HG03520 (cell line): Measurements from ENCODE around the gene MID1IP1.

ENCODE experiments used
- ATAC-seq: cut with Tn5 transposase; IDR thresholded peaks from one replicate; pipeline ENCODE4 v1.9.1; 2021; ENCODE audit warnings: mild to moderate bottlenecking, moderate library complexity; ENCODE audit not compliant: unreplicated experiment

Gene MID1IP1

GRCh38 chrX:38811515-38812243 lies 10.4 kb downstream of the MID1IP1 start:
- no peak for ATAC-seq

DNA sequence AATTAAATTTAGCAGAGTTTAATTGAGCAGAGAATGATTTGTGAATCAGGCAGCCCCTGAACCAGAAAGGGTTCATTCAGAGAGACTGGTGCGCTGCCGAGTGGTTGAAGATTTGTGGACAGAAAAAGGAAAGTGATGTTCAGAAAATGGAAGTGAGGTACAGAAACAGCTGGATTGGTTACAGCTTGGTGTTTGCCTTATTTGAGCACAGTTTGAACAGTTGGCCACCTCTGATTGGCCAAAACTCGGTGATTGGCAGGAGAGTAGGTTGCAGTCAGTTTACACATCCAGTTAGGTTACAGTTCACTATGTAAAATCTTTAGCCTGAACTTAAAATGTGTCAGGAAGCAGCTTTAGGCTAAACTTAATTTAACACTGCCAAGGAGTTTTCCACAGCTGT lies 14.9 kb downstream of the MID1IP1 start:
- ATAC-seq = no peak

DNA sequence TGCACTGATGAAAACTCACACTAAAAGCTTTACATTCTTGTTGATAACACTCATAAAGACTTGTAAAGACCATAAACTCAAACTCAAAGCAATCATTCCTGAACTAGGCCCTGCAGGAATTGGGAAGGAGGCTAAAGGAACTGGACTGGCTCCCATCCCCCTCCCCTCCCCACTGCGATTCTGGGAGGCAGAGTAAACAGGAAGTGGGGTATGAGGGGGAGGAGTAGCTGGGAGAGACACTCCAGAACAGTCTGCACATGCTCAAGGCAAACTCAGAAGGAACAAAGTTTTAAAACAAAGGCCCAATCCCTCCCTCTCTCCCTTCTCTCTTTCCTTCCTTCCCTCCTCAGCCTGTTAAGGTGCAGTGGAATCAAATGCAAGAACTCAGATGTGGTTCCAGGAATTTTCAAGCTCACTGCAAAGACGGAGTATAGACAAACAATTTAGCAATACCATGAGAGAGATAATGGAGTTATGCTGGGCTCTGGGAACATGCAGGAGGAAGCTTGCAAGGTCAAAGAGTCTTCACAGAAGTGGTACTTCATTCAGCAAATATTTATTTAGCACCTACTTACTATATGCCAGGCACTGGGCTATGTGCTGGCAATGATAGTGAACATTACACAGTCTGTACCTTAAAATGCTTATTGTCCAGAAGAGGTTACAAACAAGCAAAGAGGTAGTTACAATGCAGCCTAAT lies 15.9 kb downstream of the MID1IP1 start:
- ATAC-seq = no peak

GRCh38 chrX:38819163-38819562 lies 17.9 kb downstream of the MID1IP1 start:
- ATAC-seq = no peak

DNA sequence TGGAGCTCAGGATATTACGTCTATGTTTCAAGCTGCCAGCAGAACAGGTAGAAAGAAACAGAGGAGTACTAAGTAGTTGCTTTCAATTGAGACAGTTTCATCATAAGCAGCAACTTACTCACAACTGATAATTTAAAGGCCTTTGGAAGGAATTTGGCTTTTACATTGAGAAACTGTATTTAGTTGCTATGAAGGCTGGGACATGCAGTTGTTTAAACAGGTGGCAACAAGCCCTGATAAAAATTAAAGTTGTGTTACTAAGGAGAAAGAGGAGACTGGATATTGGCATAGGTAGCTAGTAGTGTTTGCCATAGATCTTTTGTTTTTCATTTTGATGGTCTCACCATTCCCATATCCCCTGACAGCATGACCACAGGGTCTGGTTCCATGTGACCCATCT lies 18.4 kb downstream of the MID1IP1 start:
- ATAC-seq = no peak

- no peak for ATAC-seq
Measured at GRCh38 chrX:38820751-38821150, 19.5 kb downstream of the MID1IP1 start.

GRCh38 chrX:38824176-38824575 lies 22.9 kb downstream of the MID1IP1 start:
- no peak for ATAC-seq

DNA sequence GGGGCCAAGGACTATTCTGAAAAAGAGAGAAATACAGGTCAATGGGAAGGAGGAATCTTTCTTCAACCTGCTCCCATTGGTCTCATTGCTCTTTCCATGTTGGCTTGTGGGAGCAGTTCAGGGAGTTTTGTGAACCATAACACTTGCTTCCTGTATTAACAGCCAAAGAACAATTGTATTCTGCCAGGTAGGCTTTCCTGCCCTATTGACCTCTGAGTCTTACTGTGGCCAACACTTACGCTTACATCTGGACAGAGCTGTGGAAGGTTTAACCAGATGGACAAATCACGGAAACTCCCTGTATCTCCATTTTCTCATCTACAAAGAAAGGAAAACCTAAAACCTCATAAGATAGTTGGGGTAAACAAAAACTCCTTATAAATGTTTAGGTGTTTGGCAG lies 30.7 kb downstream of the MID1IP1 start:
- ATAC-seq = no peak

- no peak for ATAC-seq
Measured at GRCh38 chrX:38837389-38837788, 36.1 kb downstream of the MID1IP1 start.

- ATAC-seq = no peak
Measured at GRCh38 chrX:38839277-38839676, 38.0 kb downstream of the MID1IP1 start.

DNA sequence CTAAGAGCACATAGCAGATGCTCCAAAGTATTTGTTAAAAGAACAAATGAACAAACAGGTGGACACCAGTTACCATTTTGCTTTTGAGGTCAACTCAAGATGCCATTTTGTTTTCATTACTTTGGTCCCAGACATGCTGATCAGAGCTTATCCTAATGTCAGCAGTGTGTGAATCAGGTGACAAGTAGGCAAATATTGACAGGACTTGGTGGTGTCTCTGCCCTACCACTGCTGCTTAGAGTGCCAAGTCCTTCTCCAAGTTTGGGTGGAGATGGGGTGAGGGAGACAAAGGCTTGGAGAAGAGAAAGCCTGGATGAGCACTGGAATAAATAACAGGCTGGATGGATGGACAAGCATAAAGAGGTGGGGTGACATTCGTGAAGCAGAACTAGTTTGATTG lies 38.7 kb downstream of the MID1IP1 start:
- no peak for ATAC-seq

GRCh38 chrX:38841750-38842149 lies 40.5 kb downstream of the MID1IP1 start:
- ATAC-seq = no peak

- ATAC-seq = no peak
Measured at GRCh38 chrX:38845426-38845825, 44.2 kb downstream of the MID1IP1 start.

- ATAC-seq = no peak
Measured at GRCh38 chrX:38847206-38847902, 46.1 kb downstream of the MID1IP1 start.

GRCh38 chrX:38847903-38848230 lies 46.6 kb downstream of the MID1IP1 start:
- ATAC-seq = no peak

DNA sequence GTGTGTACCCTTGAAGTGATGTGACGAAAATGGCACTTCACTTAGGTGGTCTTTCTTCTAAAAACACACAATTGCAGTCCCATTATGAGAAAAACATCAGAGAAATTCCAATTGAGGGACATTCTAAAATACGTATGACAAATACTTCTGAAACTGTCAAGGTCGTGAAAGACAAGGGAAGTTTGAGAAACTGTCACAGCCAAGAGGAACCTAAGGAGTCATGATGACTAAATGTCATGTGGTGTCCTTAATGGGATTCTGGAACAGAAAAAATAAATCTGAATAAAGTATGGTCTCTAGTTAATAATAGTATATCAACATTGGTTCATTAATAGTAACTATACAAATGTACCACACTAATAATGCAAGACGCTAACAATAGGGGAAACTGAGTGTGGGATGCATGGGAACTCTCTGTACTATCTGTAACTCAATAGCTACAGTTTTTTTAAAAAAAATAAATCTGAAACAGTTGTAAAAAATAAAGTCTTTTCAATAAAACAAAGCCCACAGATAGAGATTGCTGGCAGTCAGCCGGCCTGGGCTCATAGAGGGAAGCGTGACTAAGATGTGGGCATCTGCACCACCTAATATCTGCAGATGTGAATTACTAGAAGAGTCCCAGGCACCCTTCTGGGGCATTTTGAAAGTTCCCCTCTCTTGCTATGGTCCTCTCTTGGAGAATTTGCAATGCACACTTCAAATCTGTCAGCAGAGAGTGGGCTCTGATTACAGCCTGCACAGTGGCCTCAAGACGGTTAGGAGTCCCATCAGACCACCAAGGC lies 47.6 kb downstream of the MID1IP1 start:
- no peak for ATAC-seq

DNA sequence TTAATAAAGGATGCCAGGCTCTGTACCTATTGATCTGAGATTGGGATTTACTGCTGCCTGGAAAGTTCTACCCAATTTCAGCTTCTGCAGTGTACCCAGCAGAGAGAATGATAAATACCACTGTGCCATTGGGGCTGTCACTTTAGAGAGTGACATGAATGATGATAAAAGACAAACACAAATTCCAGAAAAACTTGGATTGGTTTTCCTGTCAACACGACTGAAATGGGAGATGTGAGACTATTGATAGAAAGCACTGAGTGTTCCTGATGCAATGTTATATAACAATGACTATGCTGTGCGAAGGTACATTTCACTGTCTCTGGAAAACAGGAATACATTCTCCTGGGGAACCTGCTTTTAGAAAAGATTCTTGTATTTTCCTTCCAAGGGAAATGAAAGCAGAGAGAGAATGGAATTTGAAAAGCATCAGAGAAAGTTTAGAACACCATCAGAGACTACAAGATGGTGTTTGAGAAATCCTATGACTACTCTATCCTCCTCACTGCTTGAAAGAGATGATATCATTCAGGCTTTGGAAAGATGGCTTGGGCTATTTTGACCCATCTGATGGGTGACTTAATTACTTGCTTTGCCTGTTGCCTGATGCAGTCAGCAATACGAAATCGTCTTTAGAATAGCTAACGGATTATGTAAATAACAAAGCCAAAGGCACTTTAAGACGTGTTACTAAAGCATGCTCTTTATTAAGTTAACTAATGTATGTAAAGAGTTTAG lies 49.7 kb downstream of the MID1IP1 start:
- ATAC-seq = no peak

- ATAC-seq = no peak
Measured at GRCh38 chrX:38854305-38854704, 53.0 kb downstream of the MID1IP1 start.
